Uterus (tissue), 4 donors: ENCODE results near the gene LAPTM4A. TPM values are rescaled to one million over a fixed set of nuclear protein-coding genes. Genes with fewer than 3 reads are reported as not detected.

ENCODE experiments used
- DNase-seq, 2 donors: peaks; one replicate each; pipeline ENCODE4 v3.0.0-alpha.2; 2019 to 2020
- H3K27ac ChIP-seq, 2 donors: fragments of 200-600 bp; sonication (generic); 1 replicate in 1 of 2; 2 replicates in 1 of 2; pipeline ENCODE4 v1.5.1; 2016 to 2018
- H3K27me3 ChIP-seq, 2 donors: fragments of 200-600 bp; sonication (generic); one replicate each; pipeline ENCODE4 v1.5.1; 2018 to 2019; ENCODE audit warnings: control low read depth in 1 of 2
- H3K36me3 ChIP-seq, 2 donors: fragments of 200-600 bp; sonication (generic); one replicate each; pipeline ENCODE4 v1.5.1; 2019; ENCODE audit warnings: control low read depth in 1 of 2
- H3K4me1 ChIP-seq, 2 donors: fragments of 200-600 bp; sonication (generic); one replicate each; pipeline ENCODE4 v1.5.1; 2018 to 2019; ENCODE audit warnings: control low read depth in 1 of 2
- H3K4me3 ChIP-seq, 2 donors: fragments of 200-600 bp; sonication (generic); 1 replicate in 1 of 2; 2 replicates in 1 of 2; pipeline ENCODE4 v1.5.1; 2018 to 2019; ENCODE audit warnings: mild to moderate bottlenecking in 1 of 2
- H3K9me3 ChIP-seq, 2 donors: fragments of 200-600 bp; sonication (generic); one replicate each; pipeline ENCODE4 v1.5.1; 2019; ENCODE audit warnings: control low read depth in 1 of 2
- POLR2A ChIP-seq, 2 donors: fragments of 450-650 bp; IDR thresholded peaks; one replicate each; pipeline ENCODE4 v1.6.1; 2016; ENCODE audit warnings: antibody characterized with exemption in 2 of 2, mild to moderate bottlenecking in 1 of 2, moderate library complexity in 1 of 2
- intact Hi-C: fragments of 100-400 bp; cut with DNase I; formaldehyde crosslinking; loops from one replicate; pipeline ENCODE4 v1.15.1; 2023; ENCODE audit warnings: low total_unique reads
- total RNA-seq, 4 donors: library from RNA; depleted of rRNA in 3 of 4; stranded (reverse); fragments of >200 nt in 3 of 4; gene quantifications; one replicate each; pipeline versions ENCODE4 v1.1.0 to v1.2.4, GENCODE V29; 2014 to 2023
- TF ChIP-seq, protein P1 (sequence below), 4 experiments: fragments of 200-600 bp in 2 of 4; fragments of 450-650 bp in 2 of 4; sonication (generic) in 2 of 4; IDR thresholded peaks; one replicate each; pipeline ENCODE4 v1.5.1; 2016 to 2019; ENCODE audit warnings: antibody characterized with exemption in 4 of 4, mild to moderate bottlenecking in 2 of 4, moderate library complexity in 1 of 4
- donor health status: DM: yes; HTN: yes; CAD: no.

The LAPTM4A gene
- total RNA-seq, 4 donors from 2014 or later: 255 to 386 (median 292) TPM

GRCh38 chr2:20062615-20063545 is 11.5 kb upstream of the LAPTM4A start:
- Histone ChIP-seq H3K27me3 (no peaks in the 10 kb centered on the region), H3K9me3 (no peaks in the 10 kb centered on the region), H3K4me3 (no peak overlapping the region), H3K4me1 (no peaks in the 10 kb centered on the region), H3K36me3 (no peaks in the 10 kb centered on the region), H3K27ac (peak overlapping the region; percentile 19 to 50)
- intact Hi-C loops: no loop called here
- TF ChIP-seq POLR2A (IDR thresholded peaks at IDR 0.05): no peak
- TF ChIP-seq, protein P1, sequence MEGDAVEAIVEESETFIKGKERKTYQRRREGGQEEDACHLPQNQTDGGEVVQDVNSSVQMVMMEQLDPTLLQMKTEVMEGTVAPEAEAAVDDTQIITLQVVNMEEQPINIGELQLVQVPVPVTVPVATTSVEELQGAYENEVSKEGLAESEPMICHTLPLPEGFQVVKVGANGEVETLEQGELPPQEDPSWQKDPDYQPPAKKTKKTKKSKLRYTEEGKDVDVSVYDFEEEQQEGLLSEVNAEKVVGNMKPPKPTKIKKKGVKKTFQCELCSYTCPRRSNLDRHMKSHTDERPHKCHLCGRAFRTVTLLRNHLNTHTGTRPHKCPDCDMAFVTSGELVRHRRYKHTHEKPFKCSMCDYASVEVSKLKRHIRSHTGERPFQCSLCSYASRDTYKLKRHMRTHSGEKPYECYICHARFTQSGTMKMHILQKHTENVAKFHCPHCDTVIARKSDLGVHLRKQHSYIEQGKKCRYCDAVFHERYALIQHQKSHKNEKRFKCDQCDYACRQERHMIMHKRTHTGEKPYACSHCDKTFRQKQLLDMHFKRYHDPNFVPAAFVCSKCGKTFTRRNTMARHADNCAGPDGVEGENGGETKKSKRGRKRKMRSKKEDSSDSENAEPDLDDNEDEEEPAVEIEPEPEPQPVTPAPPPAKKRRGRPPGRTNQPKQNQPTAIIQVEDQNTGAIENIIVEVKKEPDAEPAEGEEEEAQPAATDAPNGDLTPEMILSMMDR (IDR thresholded peaks at IDR 0.05): no peak
- peak in 1 of 2 donors; percentile 52 for DNase-seq

GRCh38 chr2:20061940-20062339 is 10.5 kb upstream of the LAPTM4A start:
- Histone ChIP-seq H3K4me1 (no peaks in the 10 kb centered on the region), H3K9me3 (no peaks in the 10 kb centered on the region), H3K27me3 (no peaks in the 10 kb centered on the region), H3K36me3 (no peaks in the 10 kb centered on the region), H3K4me3 (no peak overlapping the region), H3K27ac (peak overlapping the region; percentile 15 to 16)
- intact Hi-C loops: no loop called here
- TF ChIP-seq, protein P1 (IDR thresholded peaks at IDR 0.05): no peak
- TF ChIP-seq POLR2A (IDR thresholded peaks at IDR 0.05): no peak
- no peak for DNase-seq

DNA sequence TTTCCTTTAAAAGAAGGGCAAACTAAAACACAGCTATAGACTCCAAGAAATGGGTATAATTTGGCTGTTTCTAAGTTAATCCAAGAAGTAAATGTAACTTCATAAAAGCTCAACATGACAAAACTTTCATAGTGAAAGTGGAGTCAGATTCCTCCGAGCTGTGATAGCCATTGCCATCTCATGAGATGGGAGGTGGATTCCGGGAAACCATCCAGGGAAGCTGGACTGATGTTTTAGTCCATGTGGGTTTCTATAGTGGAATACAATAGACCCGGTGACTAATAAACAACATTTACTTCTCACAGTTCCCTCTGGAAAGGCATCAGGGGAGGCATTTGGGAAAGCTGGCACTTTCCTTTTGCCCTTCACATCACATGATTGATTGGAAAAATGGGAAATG is 10.0 kb upstream of the LAPTM4A start:
- H3K4me1 ChIP-seq: no peaks in the 10 kb centered on the region
- no peak overlapping the region for H3K27ac ChIP-seq
- no peaks in the 10 kb centered on the region for H3K9me3 ChIP-seq
- intact Hi-C loops: no loop called here
- H3K4me3 ChIP-seq: no peak overlapping the region
- H3K36me3 ChIP-seq: no peaks in the 10 kb centered on the region
- TF ChIP-seq, protein P1 (IDR thresholded peaks at IDR 0.05): no peak
- no peak for TF ChIP-seq POLR2A (IDR thresholded peaks at IDR 0.05)
- no peaks in the 10 kb centered on the region for H3K27me3 ChIP-seq
- DNase-seq: no peak

- Histone ChIP-seq H3K4me1 (no peaks in the 10 kb centered on the region), H3K4me3 (no peak overlapping the region), H3K27me3 (no peaks in the 10 kb centered on the region), H3K36me3 (no peaks in the 10 kb centered on the region), H3K9me3 (no peaks in the 10 kb centered on the region), H3K27ac (no peak overlapping the region)
- intact Hi-C loops: no loop called here
- TF ChIP-seq, protein P1 (IDR thresholded peaks at IDR 0.05): no peak
- no peak for TF ChIP-seq POLR2A (IDR thresholded peaks at IDR 0.05)
- DNase-seq: no peak
Measured at GRCh38 chr2:20060106-20060505, 8.7 kb upstream of the LAPTM4A start.

DNA sequence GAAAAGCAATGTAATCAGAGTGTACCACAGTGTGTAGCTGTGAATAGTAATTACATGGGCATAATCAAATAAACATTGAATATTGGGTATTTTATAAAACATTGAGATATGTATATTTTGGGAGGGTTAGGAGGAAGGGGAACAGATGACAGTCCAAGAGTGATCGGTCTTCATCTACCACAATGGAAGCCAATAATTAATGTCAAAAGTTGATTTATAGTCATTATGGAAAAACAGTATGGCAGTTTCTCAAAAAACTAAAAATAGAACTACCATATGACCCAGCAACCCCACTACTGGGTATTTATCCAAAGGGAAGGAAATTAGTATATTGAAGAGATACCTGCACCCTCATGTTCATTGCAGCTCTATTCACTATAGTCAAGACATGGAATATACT is 5.8 kb upstream of the LAPTM4A start:
- H3K36me3 ChIP-seq: no peaks in the 10 kb centered on the region
- no peak overlapping the region for H3K27ac ChIP-seq
- no peak overlapping the region for H3K4me3 ChIP-seq
- no peaks in the 10 kb centered on the region for H3K4me1 ChIP-seq
- H3K27me3 ChIP-seq: no peaks in the 10 kb centered on the region
- no peak for DNase-seq
- TF ChIP-seq, protein P1 (IDR thresholded peaks at IDR 0.05): no peak
- intact Hi-C loops: no loop called here
- H3K9me3 ChIP-seq: no peaks in the 10 kb centered on the region
